ENCODE measurements around the gene UNC5C.
"Not testable (repeated sequence)": the region's sequence is repeated elsewhere in the genome, so short reads cannot be mapped to it uniquely, and the experiment has no call there.

DNA sequence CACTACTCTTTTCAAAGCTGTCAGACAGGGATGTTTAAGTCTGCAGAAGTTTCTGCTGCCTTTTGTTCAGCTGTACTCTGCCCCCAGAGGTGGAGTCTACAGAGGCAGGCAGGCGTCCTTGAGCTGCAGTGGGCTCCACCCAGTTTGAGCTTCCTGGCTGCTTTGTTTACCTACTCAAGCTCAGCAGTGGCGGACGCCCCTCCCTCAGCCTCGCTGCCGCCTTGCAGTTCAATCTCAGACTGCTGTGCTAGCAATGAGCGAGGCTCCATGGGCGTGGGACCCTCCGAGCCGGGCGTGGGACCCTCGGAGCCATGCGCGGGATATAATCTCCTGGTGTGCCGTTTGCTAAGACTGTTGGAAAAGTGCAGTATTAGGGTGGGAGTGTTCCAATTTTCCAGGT lies 409.3 kb downstream of the UNC5C start:
- TF ChIP-seq, protein P1, sequence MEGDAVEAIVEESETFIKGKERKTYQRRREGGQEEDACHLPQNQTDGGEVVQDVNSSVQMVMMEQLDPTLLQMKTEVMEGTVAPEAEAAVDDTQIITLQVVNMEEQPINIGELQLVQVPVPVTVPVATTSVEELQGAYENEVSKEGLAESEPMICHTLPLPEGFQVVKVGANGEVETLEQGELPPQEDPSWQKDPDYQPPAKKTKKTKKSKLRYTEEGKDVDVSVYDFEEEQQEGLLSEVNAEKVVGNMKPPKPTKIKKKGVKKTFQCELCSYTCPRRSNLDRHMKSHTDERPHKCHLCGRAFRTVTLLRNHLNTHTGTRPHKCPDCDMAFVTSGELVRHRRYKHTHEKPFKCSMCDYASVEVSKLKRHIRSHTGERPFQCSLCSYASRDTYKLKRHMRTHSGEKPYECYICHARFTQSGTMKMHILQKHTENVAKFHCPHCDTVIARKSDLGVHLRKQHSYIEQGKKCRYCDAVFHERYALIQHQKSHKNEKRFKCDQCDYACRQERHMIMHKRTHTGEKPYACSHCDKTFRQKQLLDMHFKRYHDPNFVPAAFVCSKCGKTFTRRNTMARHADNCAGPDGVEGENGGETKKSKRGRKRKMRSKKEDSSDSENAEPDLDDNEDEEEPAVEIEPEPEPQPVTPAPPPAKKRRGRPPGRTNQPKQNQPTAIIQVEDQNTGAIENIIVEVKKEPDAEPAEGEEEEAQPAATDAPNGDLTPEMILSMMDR (IDR thresholded peaks at IDR 0.05) = not testable (repeated sequence)
- TF ChIP-seq POLR2A (IDR thresholded peaks at IDR 0.05) = not testable (repeated sequence)

Data from uterus (tissue), 2 donors.